ENCODE data around the gene GHR. TPM values are rescaled to one million over a fixed set of nuclear protein-coding genes. Genes with fewer than 3 reads are reported as not detected.
A peak's percentile ranks its signal among the peaks of the same experiment; 100 is the strongest.

Gene GHR
- total and polyA plus RNA-seq, 4 experiments from 2014 or later = not detected

DNA sequence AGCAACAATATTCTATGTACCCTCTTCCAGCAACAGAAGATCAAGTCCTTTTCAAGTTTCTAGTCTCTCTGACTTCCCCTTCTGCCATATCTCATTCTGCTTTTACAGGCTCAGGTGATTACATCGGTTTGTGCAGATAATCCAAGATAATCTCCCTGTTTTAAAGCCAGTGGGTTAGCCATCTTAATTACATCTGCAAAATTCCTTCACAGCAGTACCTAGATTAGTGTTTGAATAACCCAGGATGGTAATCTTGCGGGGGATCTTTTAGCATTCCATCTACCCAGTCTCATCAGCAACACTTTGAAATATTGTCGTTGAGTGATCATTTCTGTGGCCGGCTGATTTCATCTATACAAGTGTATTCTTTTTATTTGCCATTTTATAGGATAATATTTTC is 130.2 kb downstream of the GHR start:
- intact Hi-C loops (cut with micrococcal nuclease) = no loop called here
- H3K9me3 ChIP-seq (ENCODE audit: control insufficient read depth in 1 of 2, low read length in 2 of 2) = no peaks in the 10 kb centered on the region
- no peaks in the 10 kb centered on the region for H3K27me3 ChIP-seq (ENCODE audit: insufficient read depth, low read length)
- H3K9me3 Mint-ChIP-seq = peaks cover 0 to 2% (median 0%) of the 10 kb centered on the region in 8 donors
- H3K27ac Mint-ChIP-seq = no peak overlapping the region
- ChIA-PET POLR2A (ENCODE audit: partially characterized antibody) (no interaction called here), CTCF (ENCODE audit: partially characterized antibody) (interaction anchor here (2.2 kb wide), 1 partner anchor 32 kb away, joined by 6 read pairs; no protein-coding TSS in a partner anchor)
- no peaks in the 10 kb centered on the region for H3K4me1 ChIP-seq (ENCODE audit: insufficient read depth, low read length)
- H3K4me3 Mint-ChIP-seq = no peak overlapping the region
- H3K27ac ChIP-seq (ENCODE audit: low read depth, low read length) = no peak overlapping the region
- H3K36me3 ChIP-seq (ENCODE audit: insufficient read depth, low read length) = no peaks in the 10 kb centered on the region
- no peaks in the 10 kb centered on the region for H3K27me3 Mint-ChIP-seq
- no peak overlapping the region for H3K4me3 ChIP-seq (ENCODE audit: low read length in 2 of 2)
- no peaks in the 10 kb centered on the region for H3K36me3 Mint-ChIP-seq
- no peaks in the 10 kb centered on the region for H3K4me1 Mint-ChIP-seq
- DNase-seq = no peak

DNA sequence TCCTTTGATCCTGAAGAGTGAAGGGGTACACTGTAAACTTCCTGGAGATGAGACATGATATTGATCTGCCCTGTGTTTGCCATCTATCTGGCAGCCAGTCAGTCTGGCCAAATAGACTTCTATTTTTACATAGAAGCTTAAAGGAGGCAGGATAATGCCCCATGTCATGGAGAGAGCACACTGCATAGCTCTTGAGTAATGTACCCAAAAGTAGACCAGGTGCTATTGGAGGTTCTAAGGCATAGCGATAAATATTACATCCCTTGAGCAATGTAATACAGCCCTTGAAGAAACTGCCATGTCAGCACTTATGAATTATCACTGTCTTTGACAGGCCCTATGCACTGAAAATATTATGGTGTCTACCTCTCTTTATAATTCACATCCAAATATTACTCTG is 131.8 kb downstream of the GHR start:
- Histone ChIP-seq H3K9me3 (ENCODE audit: control insufficient read depth in 1 of 2, low read length in 2 of 2) (no peaks in the 10 kb centered on the region), H3K27me3 (ENCODE audit: insufficient read depth, low read length) (no peaks in the 10 kb centered on the region), H3K4me1 (ENCODE audit: insufficient read depth, low read length) (no peaks in the 10 kb centered on the region), H3K27ac (ENCODE audit: low read depth, low read length) (no peak overlapping the region), H3K4me3 (ENCODE audit: low read length in 2 of 2) (no peak overlapping the region), H3K36me3 (ENCODE audit: insufficient read depth, low read length) (no peaks in the 10 kb centered on the region)
- peaks cover 0 to 2% (median 0%) of the 10 kb centered on the region in 8 donors for H3K9me3 Mint-ChIP-seq
- no peaks in the 10 kb centered on the region for H3K36me3 Mint-ChIP-seq
- DNase-seq = no peak
- H3K27me3 Mint-ChIP-seq = no peaks in the 10 kb centered on the region
- no peak overlapping the region for H3K4me3 Mint-ChIP-seq
- H3K27ac Mint-ChIP-seq = no peak overlapping the region
- CTCF ChIA-PET (ENCODE audit: partially characterized antibody) = no interaction called here
- POLR2A ChIA-PET (ENCODE audit: partially characterized antibody) = no interaction called here
- H3K4me1 Mint-ChIP-seq = no peaks in the 10 kb centered on the region
- intact Hi-C loops (cut with micrococcal nuclease) = no loop called here

GRCh38 chr5:42555797-42556196 is 132.6 kb downstream of the GHR start:
- Mint-ChIP-seq H3K27me3 (peaks cover 4% of the 10 kb centered on the region in 2 donors), H3K4me1 (no peaks in the 10 kb centered on the region), H3K27ac (no peak overlapping the region), H3K4me3 (peak overlapping the region in 1 of 8 donors; percentile 7), H3K36me3 (no peaks in the 10 kb centered on the region), H3K9me3 (peaks cover 0 to 2% (median 0%) of the 10 kb centered on the region in 8 donors)
- ChIA-PET CTCF (ENCODE audit: partially characterized antibody) (no interaction called here), POLR2A (ENCODE audit: partially characterized antibody) (no interaction called here)
- H3K4me3 ChIP-seq (ENCODE audit: low read length in 2 of 2) = no peak overlapping the region
- intact Hi-C loops (cut with micrococcal nuclease) = no loop called here
- H3K9me3 ChIP-seq (ENCODE audit: control insufficient read depth in 1 of 2, low read length in 2 of 2) = no peaks in the 10 kb centered on the region
- no peaks in the 10 kb centered on the region for H3K36me3 ChIP-seq (ENCODE audit: insufficient read depth, low read length)
- H3K27me3 ChIP-seq (ENCODE audit: insufficient read depth, low read length) = no peaks in the 10 kb centered on the region
- H3K4me1 ChIP-seq (ENCODE audit: insufficient read depth, low read length) = no peaks in the 10 kb centered on the region
- DNase-seq = no peak
- H3K27ac ChIP-seq (ENCODE audit: low read depth, low read length) = no peak overlapping the region

GRCh38 chr5:42557689-42558088 is 134.4 kb downstream of the GHR start:
- no peaks in the 10 kb centered on the region for H3K27me3 ChIP-seq (ENCODE audit: insufficient read depth, low read length)
- no peak for DNase-seq
- no peaks in the 10 kb centered on the region for H3K9me3 ChIP-seq (ENCODE audit: control insufficient read depth in 1 of 2, low read length in 2 of 2)
- no peaks in the 10 kb centered on the region for H3K36me3 Mint-ChIP-seq
- intact Hi-C loops (cut with micrococcal nuclease) = no loop called here
- no peak overlapping the region for H3K4me3 ChIP-seq (ENCODE audit: low read length in 2 of 2)
- peaks cover 4 to 5% of the 10 kb centered on the region in 2 donors for H3K27me3 Mint-ChIP-seq
- H3K4me1 Mint-ChIP-seq = no peaks in the 10 kb centered on the region
- H3K9me3 Mint-ChIP-seq = no peaks in the 10 kb centered on the region
- CTCF ChIA-PET (ENCODE audit: partially characterized antibody) = no interaction called here
- H3K36me3 ChIP-seq (ENCODE audit: insufficient read depth, low read length) = no peaks in the 10 kb centered on the region
- H3K4me1 ChIP-seq (ENCODE audit: insufficient read depth, low read length) = no peaks in the 10 kb centered on the region
- POLR2A ChIA-PET (ENCODE audit: partially characterized antibody) = no interaction called here
- no peak overlapping the region for H3K4me3 Mint-ChIP-seq
- H3K27ac Mint-ChIP-seq = no peak overlapping the region
- H3K27ac ChIP-seq (ENCODE audit: low read depth, low read length) = no peak overlapping the region

- H3K4me1 ChIP-seq (ENCODE audit: insufficient read depth, low read length) = no peaks in the 10 kb centered on the region
- H3K27me3 ChIP-seq (ENCODE audit: insufficient read depth, low read length) = no peaks in the 10 kb centered on the region
- no peaks in the 10 kb centered on the region for H3K9me3 ChIP-seq (ENCODE audit: control insufficient read depth in 1 of 2, low read length in 2 of 2)
- no peak overlapping the region for H3K27ac ChIP-seq (ENCODE audit: low read depth, low read length)
- Mint-ChIP-seq H3K4me1 (no peaks in the 10 kb centered on the region), H3K27ac (no peak overlapping the region), H3K27me3 (peaks cover 4 to 5% of the 10 kb centered on the region in 2 donors), H3K9me3 (no peaks in the 10 kb centered on the region), H3K4me3 (no peak overlapping the region), H3K36me3 (no peaks in the 10 kb centered on the region)
- intact Hi-C loops (cut with micrococcal nuclease) = no loop called here
- ChIA-PET CTCF (ENCODE audit: partially characterized antibody) (no interaction called here), POLR2A (ENCODE audit: partially characterized antibody) (no interaction called here)
- DNase-seq = no peak
- no peak overlapping the region for H3K4me3 ChIP-seq (ENCODE audit: low read length in 2 of 2)
- no peaks in the 10 kb centered on the region for H3K36me3 ChIP-seq (ENCODE audit: insufficient read depth, low read length)
These were observed 138.4 kb downstream of the GHR start for GRCh38 chr5:42561656-42562055.

DNA sequence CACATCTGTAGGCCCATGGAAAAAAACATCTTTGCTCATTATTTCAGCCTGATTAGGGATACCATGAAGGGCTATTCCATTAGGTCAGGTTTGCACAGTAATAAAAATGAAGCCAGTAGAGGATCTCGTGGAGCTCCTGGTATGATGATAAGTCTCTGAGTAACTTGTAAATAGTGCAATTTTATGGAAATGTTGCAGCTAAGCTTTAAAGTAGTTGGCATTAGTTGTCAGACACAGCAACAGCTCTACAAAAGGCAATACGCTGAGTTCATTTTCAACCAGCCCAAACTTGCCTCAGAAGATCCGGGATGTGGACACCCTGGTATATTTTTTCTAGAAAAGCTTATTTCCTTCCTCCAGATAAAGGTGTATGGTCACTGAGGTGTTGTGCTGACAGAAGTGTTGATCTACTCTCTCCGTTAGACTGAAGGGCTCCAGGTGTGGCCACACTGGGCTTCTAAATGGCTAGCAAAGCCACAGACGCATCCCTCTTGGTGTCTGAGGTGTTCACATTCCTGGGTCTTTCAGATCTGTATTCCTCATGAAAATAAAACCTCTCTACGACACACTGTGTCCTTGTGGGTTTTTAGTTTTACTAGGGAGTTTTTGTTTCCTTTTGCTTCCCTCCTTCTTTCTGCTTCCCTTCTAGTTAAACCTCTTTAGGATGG is 141.6 kb downstream of the GHR start:
- Histone ChIP-seq H3K27me3 (ENCODE audit: insufficient read depth, low read length) (no peaks in the 10 kb centered on the region), H3K9me3 (ENCODE audit: control insufficient read depth in 1 of 2, low read length in 2 of 2) (no peaks in the 10 kb centered on the region), H3K27ac (ENCODE audit: low read depth, low read length) (no peak overlapping the region), H3K36me3 (ENCODE audit: insufficient read depth, low read length) (no peaks in the 10 kb centered on the region), H3K4me1 (ENCODE audit: insufficient read depth, low read length) (no peaks in the 10 kb centered on the region), H3K4me3 (ENCODE audit: low read length in 2 of 2) (no peak overlapping the region)
- H3K27me3 Mint-ChIP-seq = peaks cover 4 to 5% of the 10 kb centered on the region in 2 donors
- H3K9me3 Mint-ChIP-seq = no peaks in the 10 kb centered on the region
- H3K4me1 Mint-ChIP-seq = no peaks in the 10 kb centered on the region
- H3K4me3 Mint-ChIP-seq = no peak overlapping the region
- POLR2A ChIA-PET (ENCODE audit: partially characterized antibody) = no interaction called here
- no peak overlapping the region for H3K27ac Mint-ChIP-seq
- H3K36me3 Mint-ChIP-seq = no peaks in the 10 kb centered on the region
- CTCF ChIA-PET (ENCODE audit: partially characterized antibody) = interaction anchor here (0.9 to 2.6 kb wide), 3 partner anchors 13 to 21 kb away, joined by 3 to 6 read pairs (median 5); no protein-coding TSS in a partner anchor
- DNase-seq = no peak
- intact Hi-C loops (cut with micrococcal nuclease) = no loop called here

GRCh38 chr5:42566652-42567295 is 143.5 kb downstream of the GHR start:
- no peaks in the 10 kb centered on the region for H3K4me1 Mint-ChIP-seq
- H3K9me3 Mint-ChIP-seq = no peaks in the 10 kb centered on the region
- Histone ChIP-seq H3K27me3 (ENCODE audit: insufficient read depth, low read length) (no peaks in the 10 kb centered on the region), H3K36me3 (ENCODE audit: insufficient read depth, low read length) (no peaks in the 10 kb centered on the region), H3K4me3 (ENCODE audit: low read length in 2 of 2) (no peak overlapping the region), H3K27ac (ENCODE audit: low read depth, low read length) (no peak overlapping the region), H3K4me1 (ENCODE audit: insufficient read depth, low read length) (no peaks in the 10 kb centered on the region), H3K9me3 (ENCODE audit: control insufficient read depth in 1 of 2, low read length in 2 of 2) (no peaks in the 10 kb centered on the region)
- CTCF ChIA-PET (ENCODE audit: partially characterized antibody) = interaction anchor here (1.5 to 2.6 kb wide), 2 partner anchors 11 to 17 kb away, joined by 5 to 6 read pairs; no protein-coding TSS in a partner anchor
- no peaks in the 10 kb centered on the region for H3K36me3 Mint-ChIP-seq
- H3K27me3 Mint-ChIP-seq = peaks cover under 1 to 3% of the 10 kb centered on the region in 2 donors
- DNase-seq = no peak
- H3K27ac Mint-ChIP-seq = no peak overlapping the region
- H3K4me3 Mint-ChIP-seq = no peak overlapping the region
- intact Hi-C loops (cut with micrococcal nuclease) = no loop called here
- POLR2A ChIA-PET (ENCODE audit: partially characterized antibody) = no interaction called here

All from CD4-positive, alpha-beta memory T cell (primary cell).